ENCODE results near the gene TMIGD1.

DNA sequence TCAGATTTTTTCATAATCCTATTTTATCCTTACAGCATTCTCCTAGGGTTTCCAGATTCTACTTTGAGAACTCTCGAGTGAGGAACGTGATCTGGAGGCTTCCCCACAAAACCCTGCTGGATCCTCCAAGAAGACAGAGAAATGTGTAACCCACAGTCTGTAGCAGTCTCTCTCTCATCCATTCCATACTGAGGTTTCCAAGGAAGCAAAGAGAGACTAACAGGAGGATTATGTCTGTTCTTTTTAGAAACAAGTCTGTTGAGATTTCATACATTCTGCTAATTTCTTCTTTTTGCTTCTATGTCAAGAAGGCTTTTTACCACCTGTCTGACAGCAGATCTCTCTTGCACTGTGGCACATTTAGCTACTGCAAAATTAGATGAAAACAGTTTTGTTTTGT is 18.8 kb downstream of the TMIGD1 start:
- TF ChIP-seq, protein P1, sequence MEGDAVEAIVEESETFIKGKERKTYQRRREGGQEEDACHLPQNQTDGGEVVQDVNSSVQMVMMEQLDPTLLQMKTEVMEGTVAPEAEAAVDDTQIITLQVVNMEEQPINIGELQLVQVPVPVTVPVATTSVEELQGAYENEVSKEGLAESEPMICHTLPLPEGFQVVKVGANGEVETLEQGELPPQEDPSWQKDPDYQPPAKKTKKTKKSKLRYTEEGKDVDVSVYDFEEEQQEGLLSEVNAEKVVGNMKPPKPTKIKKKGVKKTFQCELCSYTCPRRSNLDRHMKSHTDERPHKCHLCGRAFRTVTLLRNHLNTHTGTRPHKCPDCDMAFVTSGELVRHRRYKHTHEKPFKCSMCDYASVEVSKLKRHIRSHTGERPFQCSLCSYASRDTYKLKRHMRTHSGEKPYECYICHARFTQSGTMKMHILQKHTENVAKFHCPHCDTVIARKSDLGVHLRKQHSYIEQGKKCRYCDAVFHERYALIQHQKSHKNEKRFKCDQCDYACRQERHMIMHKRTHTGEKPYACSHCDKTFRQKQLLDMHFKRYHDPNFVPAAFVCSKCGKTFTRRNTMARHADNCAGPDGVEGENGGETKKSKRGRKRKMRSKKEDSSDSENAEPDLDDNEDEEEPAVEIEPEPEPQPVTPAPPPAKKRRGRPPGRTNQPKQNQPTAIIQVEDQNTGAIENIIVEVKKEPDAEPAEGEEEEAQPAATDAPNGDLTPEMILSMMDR (IDR thresholded peaks at IDR 0.05; ENCODE audit: insufficient read depth, low read length): no peak
- TF ChIP-seq, protein P2, sequence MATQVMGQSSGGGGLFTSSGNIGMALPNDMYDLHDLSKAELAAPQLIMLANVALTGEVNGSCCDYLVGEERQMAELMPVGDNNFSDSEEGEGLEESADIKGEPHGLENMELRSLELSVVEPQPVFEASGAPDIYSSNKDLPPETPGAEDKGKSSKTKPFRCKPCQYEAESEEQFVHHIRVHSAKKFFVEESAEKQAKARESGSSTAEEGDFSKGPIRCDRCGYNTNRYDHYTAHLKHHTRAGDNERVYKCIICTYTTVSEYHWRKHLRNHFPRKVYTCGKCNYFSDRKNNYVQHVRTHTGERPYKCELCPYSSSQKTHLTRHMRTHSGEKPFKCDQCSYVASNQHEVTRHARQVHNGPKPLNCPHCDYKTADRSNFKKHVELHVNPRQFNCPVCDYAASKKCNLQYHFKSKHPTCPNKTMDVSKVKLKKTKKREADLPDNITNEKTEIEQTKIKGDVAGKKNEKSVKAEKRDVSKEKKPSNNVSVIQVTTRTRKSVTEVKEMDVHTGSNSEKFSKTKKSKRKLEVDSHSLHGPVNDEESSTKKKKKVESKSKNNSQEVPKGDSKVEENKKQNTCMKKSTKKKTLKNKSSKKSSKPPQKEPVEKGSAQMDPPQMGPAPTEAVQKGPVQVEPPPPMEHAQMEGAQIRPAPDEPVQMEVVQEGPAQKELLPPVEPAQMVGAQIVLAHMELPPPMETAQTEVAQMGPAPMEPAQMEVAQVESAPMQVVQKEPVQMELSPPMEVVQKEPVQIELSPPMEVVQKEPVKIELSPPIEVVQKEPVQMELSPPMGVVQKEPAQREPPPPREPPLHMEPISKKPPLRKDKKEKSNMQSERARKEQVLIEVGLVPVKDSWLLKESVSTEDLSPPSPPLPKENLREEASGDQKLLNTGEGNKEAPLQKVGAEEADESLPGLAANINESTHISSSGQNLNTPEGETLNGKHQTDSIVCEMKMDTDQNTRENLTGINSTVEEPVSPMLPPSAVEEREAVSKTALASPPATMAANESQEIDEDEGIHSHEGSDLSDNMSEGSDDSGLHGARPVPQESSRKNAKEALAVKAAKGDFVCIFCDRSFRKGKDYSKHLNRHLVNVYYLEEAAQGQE (IDR thresholded peaks at IDR 0.05; ENCODE audit: insufficient replicate concordance, low read depth): no peak
